ENCODE measurements around the gene THSD7B. TPM values are rescaled to one million over a fixed set of nuclear protein-coding genes. Genes with fewer than 3 reads are reported as not detected.

Gene THSD7B
- total and polyA plus RNA-seq, 2 donors from 2014 or later: 0.34 to 0.85 TPM

- Histone ChIP-seq H3K27me3 (ENCODE audit: control insufficient read depth, insufficient read depth, low read length) (no peaks in the 10 kb centered on the region), H3K4me1 (ENCODE audit: control insufficient read depth in 2 of 3, insufficient read depth in 2 of 3, low read depth in 1 of 3, low read length in 3 of 3) (no peaks in the 10 kb centered on the region), H3K36me3 (ENCODE audit: control insufficient read depth in 2 of 3, insufficient read depth in 3 of 3, low read length in 3 of 3) (no peaks in the 10 kb centered on the region), H3K9me3 (ENCODE audit: control insufficient read depth in 2 of 3, insufficient read depth in 1 of 3, low read length in 3 of 3) (no peaks in the 10 kb centered on the region), H3K27ac (ENCODE audit: low read depth in 2 of 2, low read length in 2 of 2) (no peak overlapping the region), H3K4me3 (ENCODE audit: low read length in 3 of 3) (no peak overlapping the region), H3K9ac (ENCODE audit: low read length in 3 of 3) (no peak overlapping the region)
- DNase-seq (no peak), FAIRE-seq (no peak)
- intact Hi-C loops (cut with DNase I): no loop called here
- no peak for TF ChIP-seq CTCF (IDR thresholded peaks at IDR 0.05; ENCODE audit: borderline replicate concordance, extremely low read depth, insufficient read depth)
These were observed 959.6 kb downstream of the THSD7B start for GRCh38 chr2:137724912-137725311.
